ENCODE results near the gene CTAGE1. TPM values are rescaled to one million over a fixed set of nuclear protein-coding genes. Genes with fewer than 3 reads are reported as not detected.

CTAGE1 gene
- total and polyA plus RNA-seq, 3 donors from 2014 or later: 4.2 to 19.6 (median 5.2) TPM

DNA sequence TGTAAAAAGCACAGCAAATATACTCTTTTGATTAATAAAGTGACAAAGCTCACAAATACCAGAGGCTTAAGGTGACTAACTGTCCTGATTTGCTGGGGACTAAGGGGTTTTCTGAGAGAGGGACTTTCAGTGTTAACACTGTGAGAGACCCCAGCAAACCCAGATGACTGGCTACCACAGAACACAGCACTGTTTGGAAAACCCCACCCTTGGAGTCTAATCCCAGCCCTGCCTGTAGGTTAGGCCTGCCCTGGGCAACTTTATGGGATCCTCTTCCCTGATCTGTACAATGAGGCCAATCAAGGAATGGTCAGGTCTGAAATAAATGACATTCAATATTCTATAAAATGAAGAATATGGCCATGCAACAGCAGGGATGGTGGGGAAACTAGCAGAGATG, 30.5 kb upstream of the CTAGE1 start:
- H3K27me3 ChIP-seq: no peaks in the 10 kb centered on the region
- H3K27ac ChIP-seq: no peak overlapping the region
- H3K9me3 ChIP-seq: no peaks in the 10 kb centered on the region
- H3K4me3 ChIP-seq: no peak overlapping the region
- H3K4me1 ChIP-seq: peaks cover 4% of the 10 kb centered on the region
- no peaks in the 10 kb centered on the region for H3K36me3 ChIP-seq (ENCODE audit: low read depth, missing control alignments)
- intact Hi-C loops (cut with DNase I; ENCODE audit: low total_unique reads): no loop called here
- TF ChIP-seq, protein P1, sequence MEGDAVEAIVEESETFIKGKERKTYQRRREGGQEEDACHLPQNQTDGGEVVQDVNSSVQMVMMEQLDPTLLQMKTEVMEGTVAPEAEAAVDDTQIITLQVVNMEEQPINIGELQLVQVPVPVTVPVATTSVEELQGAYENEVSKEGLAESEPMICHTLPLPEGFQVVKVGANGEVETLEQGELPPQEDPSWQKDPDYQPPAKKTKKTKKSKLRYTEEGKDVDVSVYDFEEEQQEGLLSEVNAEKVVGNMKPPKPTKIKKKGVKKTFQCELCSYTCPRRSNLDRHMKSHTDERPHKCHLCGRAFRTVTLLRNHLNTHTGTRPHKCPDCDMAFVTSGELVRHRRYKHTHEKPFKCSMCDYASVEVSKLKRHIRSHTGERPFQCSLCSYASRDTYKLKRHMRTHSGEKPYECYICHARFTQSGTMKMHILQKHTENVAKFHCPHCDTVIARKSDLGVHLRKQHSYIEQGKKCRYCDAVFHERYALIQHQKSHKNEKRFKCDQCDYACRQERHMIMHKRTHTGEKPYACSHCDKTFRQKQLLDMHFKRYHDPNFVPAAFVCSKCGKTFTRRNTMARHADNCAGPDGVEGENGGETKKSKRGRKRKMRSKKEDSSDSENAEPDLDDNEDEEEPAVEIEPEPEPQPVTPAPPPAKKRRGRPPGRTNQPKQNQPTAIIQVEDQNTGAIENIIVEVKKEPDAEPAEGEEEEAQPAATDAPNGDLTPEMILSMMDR (IDR thresholded peaks at IDR 0.05): no peak
- TF ChIP-seq POLR2A (IDR thresholded peaks at IDR 0.05): no peak
- no peak for DNase-seq

DNA sequence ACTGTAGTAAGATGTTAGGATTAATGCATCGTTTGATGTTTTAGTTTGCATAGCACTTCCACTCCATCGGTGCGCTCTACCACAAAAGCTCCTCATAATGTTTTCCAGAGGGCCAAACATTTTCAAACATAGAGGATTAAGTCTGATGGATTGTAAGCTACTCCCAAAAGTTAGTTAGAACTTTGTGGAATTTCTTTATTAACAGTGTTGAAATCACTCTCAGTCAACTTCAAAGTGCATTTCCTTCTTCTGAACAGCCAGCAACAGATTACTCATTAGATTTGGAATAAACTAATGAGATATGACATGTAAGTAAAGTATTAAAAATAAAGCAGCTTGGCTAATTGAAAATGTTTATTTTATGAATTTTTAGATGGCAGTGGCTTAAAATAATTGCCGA, 30.1 kb upstream of the CTAGE1 start:
- H3K9me3 ChIP-seq: no peaks in the 10 kb centered on the region
- H3K27me3 ChIP-seq: no peaks in the 10 kb centered on the region
- DNase-seq: no peak
- no peak overlapping the region for H3K4me3 ChIP-seq
- no peaks in the 10 kb centered on the region for H3K36me3 ChIP-seq (ENCODE audit: low read depth, missing control alignments)
- intact Hi-C loops (cut with DNase I; ENCODE audit: low total_unique reads): no loop called here
- peaks cover 4% of the 10 kb centered on the region for H3K4me1 ChIP-seq
- H3K27ac ChIP-seq: no peak overlapping the region
- TF ChIP-seq, protein P1 (IDR thresholded peaks at IDR 0.05): no peak
- no peak for TF ChIP-seq POLR2A (IDR thresholded peaks at IDR 0.05)
- WGBS, 2 donors: 92 to 96% methylated on average over 4 of the region's 4 CpGs

DNA sequence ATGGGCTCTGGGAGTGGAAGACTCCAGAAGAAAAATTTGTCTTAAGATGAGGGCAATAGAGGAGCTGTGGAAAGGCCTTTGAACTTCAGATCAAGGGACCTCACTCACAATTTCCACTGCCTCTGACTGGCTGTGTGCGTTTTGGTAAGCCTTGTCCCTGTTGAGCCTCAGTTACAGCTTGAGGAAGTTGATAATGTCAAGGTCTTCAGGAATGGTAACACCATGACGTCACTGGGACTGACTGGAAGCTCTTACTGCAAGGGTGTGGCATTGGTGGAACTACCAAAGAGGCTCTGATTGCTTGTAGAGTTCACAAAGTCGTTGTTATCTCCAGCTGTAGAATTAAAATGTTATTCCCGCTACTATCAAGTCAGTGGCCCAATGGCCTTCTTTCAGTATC, 29.2 kb upstream of the CTAGE1 start:
- H3K27me3 ChIP-seq: no peaks in the 10 kb centered on the region
- H3K36me3 ChIP-seq (ENCODE audit: low read depth, missing control alignments): no peaks in the 10 kb centered on the region
- DNase-seq: no peak
- H3K4me1 ChIP-seq: no peaks in the 10 kb centered on the region
- no peak overlapping the region for H3K27ac ChIP-seq
- H3K4me3 ChIP-seq: no peak overlapping the region
- no peaks in the 10 kb centered on the region for H3K9me3 ChIP-seq
- intact Hi-C loops (cut with DNase I; ENCODE audit: low total_unique reads): no loop called here
- 73 to 78% methylated on average over 4 of the region's 4 CpGs for WGBS, 2 donors
- TF ChIP-seq, protein P1 (IDR thresholded peaks at IDR 0.05): no peak
- TF ChIP-seq POLR2A (IDR thresholded peaks at IDR 0.05): no peak

DNA sequence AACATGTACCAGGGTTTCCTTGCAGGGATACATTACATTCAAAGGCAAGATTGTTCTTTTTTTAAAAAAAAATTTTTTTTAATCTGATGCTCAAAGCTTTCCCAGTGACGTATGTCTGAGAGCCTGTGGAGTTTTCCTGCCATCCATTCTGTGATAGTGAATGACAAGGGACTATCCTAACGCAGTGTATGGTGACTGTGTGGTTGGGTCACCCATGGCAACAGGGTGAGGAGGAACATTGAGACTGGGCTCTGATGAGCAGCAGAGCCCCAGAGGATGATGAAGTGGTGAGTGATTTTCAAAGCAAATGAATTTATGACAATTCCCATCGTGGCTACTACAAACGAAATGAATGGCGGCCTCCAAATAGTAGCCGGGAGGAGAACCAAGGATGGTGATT, 28.6 kb upstream of the CTAGE1 start:
- H3K9me3 ChIP-seq: no peaks in the 10 kb centered on the region
- H3K27me3 ChIP-seq: no peaks in the 10 kb centered on the region
- no peaks in the 10 kb centered on the region for H3K4me1 ChIP-seq
- 77 to 84% methylated on average over 6 of the region's 6 CpGs for WGBS, 2 donors
- no peaks in the 10 kb centered on the region for H3K36me3 ChIP-seq (ENCODE audit: low read depth, missing control alignments)
- no peak for TF ChIP-seq POLR2A (IDR thresholded peaks at IDR 0.05)
- TF ChIP-seq, protein P1 (IDR thresholded peaks at IDR 0.05): no peak
- intact Hi-C loops (cut with DNase I; ENCODE audit: low total_unique reads): no loop called here
- H3K27ac ChIP-seq: no peak overlapping the region
- no peak for DNase-seq
- no peak overlapping the region for H3K4me3 ChIP-seq

DNA sequence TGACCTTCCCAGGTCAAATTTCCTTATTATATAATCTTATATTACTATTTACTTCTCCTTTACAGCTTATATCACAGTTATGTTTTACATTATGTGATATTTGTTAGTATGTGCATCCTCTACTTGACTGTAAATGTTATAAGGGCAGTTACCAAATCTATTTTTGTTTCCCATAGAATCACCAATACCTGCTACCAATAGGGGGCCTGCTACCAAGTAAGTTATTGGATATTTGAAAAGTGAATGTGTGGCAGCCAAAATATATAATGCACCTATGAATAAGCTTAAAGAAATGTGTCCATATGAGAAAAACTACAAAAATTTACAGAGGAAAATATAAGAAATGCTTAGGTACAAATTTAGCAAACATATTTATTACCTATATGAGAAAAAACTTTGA, 23.9 kb upstream of the CTAGE1 start:
- no peaks in the 10 kb centered on the region for H3K4me1 ChIP-seq
- H3K36me3 ChIP-seq (ENCODE audit: low read depth, missing control alignments): no peaks in the 10 kb centered on the region
- no peak overlapping the region for H3K27ac ChIP-seq
- no peak for DNase-seq
- TF ChIP-seq, protein P1 (IDR thresholded peaks at IDR 0.05): no peak
- no peak for TF ChIP-seq POLR2A (IDR thresholded peaks at IDR 0.05)
- no peaks in the 10 kb centered on the region for H3K27me3 ChIP-seq
- H3K9me3 ChIP-seq: no peaks in the 10 kb centered on the region
- no peak overlapping the region for H3K4me3 ChIP-seq
- intact Hi-C loops (cut with DNase I; ENCODE audit: low total_unique reads): no loop called here
